Calu3 (cell line): ENCODE data around the gene TANGO6. TPM values are rescaled to one million over a fixed set of nuclear protein-coding genes. Genes with fewer than 3 reads are reported as not detected.

Experiments
- BruUV-seq: library from RNA; stranded (reverse); fragments of 400-500 nt; replicated peaks from 2 replicates; lab custom pipeline; 2021; lab: Mats Ljungman, UMichigan
- CTCF ChIA-PET: fragments of 300-600 bp; sonication (Branson Sonifier 250); formaldehyde crosslinking; loops from one replicate; lab custom pipeline; 2022; ENCODE audit warnings: antibody characterized with exemption; lab: Charles Lee
- DNase-seq: peaks from one replicate; pipeline ENCODE4 v3.0.0; 2022
- H3K27ac Mint-ChIP-seq: one replicate; pipeline ENCODE4 v1.8.0; 2022; ENCODE audit warnings: mixed read lengths; ENCODE audit not compliant: unreplicated experiment
- H3K27me3 Mint-ChIP-seq: one replicate; pipeline ENCODE4 v1.8.0; 2022; ENCODE audit warnings: mixed read lengths; ENCODE audit not compliant: unreplicated experiment
- H3K36me3 Mint-ChIP-seq: one replicate; pipeline ENCODE4 v1.8.0; 2022; ENCODE audit warnings: mild to moderate bottlenecking, moderate library complexity, mixed read lengths; ENCODE audit not compliant: insufficient read depth, unreplicated experiment
- H3K4me1 Mint-ChIP-seq: one replicate; pipeline ENCODE4 v1.8.0; 2022; ENCODE audit warnings: mild to moderate bottlenecking, low read depth, mixed read lengths; ENCODE audit not compliant: unreplicated experiment
- H3K4me3 Mint-ChIP-seq: one replicate; pipeline ENCODE4 v1.8.0; 2022; ENCODE audit warnings: mild to moderate bottlenecking, low read depth, moderate library complexity, mixed read lengths; ENCODE audit not compliant: unreplicated experiment
- H3K9me3 Mint-ChIP-seq: one replicate; pipeline ENCODE4 v1.8.0; 2022; ENCODE audit warnings: low read depth, mixed read lengths; ENCODE audit not compliant: unreplicated experiment
- CTCF ChIP-seq: fragments of 200-600 bp; IDR thresholded peaks from one replicate; pipeline ENCODE4 v1.8.0; 2022; ENCODE audit warnings: antibody characterized with exemption; ENCODE audit not compliant: unreplicated experiment
- intact Hi-C: fragments of 100-400 bp; cut with micrococcal nuclease; formaldehyde crosslinking; loops from one replicate; pipeline ENCODE4 v1.10.0; 2022; ENCODE audit not compliant: unreplicated experiment
- total RNA-seq: library from RNA; stranded (reverse); gene quantifications from 2 replicates; pipeline ENCODE4 v1.2.3, GENCODE V29; 2022

TANGO6 gene
- total RNA-seq, 1 experiment from 2014 or later = 18.0 TPM

- BruUV-seq = no TSS peak
- Mint-ChIP-seq H3K4me3 (no peak overlapping the region), H3K4me1 (no peaks in the 10 kb centered on the region), H3K9me3 (no peaks in the 10 kb centered on the region), H3K27me3 (no peaks in the 10 kb centered on the region), H3K27ac (no peak overlapping the region), H3K36me3 (no peaks in the 10 kb centered on the region)
- CTCF ChIA-PET = interaction anchor here (0.6 kb wide), 1 partner anchor 126 kb away, joined by 4 read pairs; no protein-coding TSS in a partner anchor
- DNase-seq = no peak
- TF ChIP-seq CTCF = no peak
- intact Hi-C loops = loop anchor here (2.0 kb wide), 1 partner anchor 192 kb away; no protein-coding TSS in a partner anchor
These were observed 65.9 kb downstream of the TANGO6 start for GRCh38 chr16:68909099-68909733.

- no TSS peak for BruUV-seq
- Mint-ChIP-seq H3K4me3 (no peak overlapping the region), H3K27me3 (no peaks in the 10 kb centered on the region), H3K9me3 (no peaks in the 10 kb centered on the region), H3K36me3 (no peaks in the 10 kb centered on the region), H3K4me1 (no peaks in the 10 kb centered on the region), H3K27ac (no peak overlapping the region)
- intact Hi-C loops = no loop called here
- DNase-seq = no peak
- CTCF ChIA-PET = interaction anchor here (0.7 kb wide), 1 partner anchor 101 kb away, joined by 4 read pairs; no protein-coding TSS in a partner anchor
- no peak for TF ChIP-seq CTCF
These were observed 66.7 kb downstream of the TANGO6 start for GRCh38 chr16:68910051-68910450.

GRCh38 chr16:68915589-68915988, 72.3 kb downstream of the TANGO6 start:
- BruUV-seq = no TSS peak
- TF ChIP-seq CTCF = no peak
- H3K27me3 Mint-ChIP-seq = no peaks in the 10 kb centered on the region
- no peaks in the 10 kb centered on the region for H3K4me1 Mint-ChIP-seq
- no peak overlapping the region for H3K4me3 Mint-ChIP-seq
- no peaks in the 10 kb centered on the region for H3K36me3 Mint-ChIP-seq
- H3K9me3 Mint-ChIP-seq = no peaks in the 10 kb centered on the region
- CTCF ChIA-PET = interaction anchor here (0.6 to 0.7 kb wide), 2 partner anchors 244 to 253 kb away, joined by 3 to 7 read pairs; no protein-coding TSS in a partner anchor
- intact Hi-C loops = no loop called here
- no peak overlapping the region for H3K27ac Mint-ChIP-seq
- no peak for DNase-seq

GRCh38 chr16:68917541-68917940, 74.2 kb downstream of the TANGO6 start:
- no peak for TF ChIP-seq CTCF
- no peak for DNase-seq
- Mint-ChIP-seq H3K4me3 (no peak overlapping the region), H3K27me3 (no peaks in the 10 kb centered on the region), H3K27ac (no peak overlapping the region), H3K4me1 (peaks cover 15% of the 10 kb centered on the region), H3K9me3 (no peaks in the 10 kb centered on the region), H3K36me3 (peaks cover 8% of the 10 kb centered on the region)
- CTCF ChIA-PET = interaction anchor here (0.5 to 0.7 kb wide), 2 partner anchors 380 to 1476 kb away, joined by 5 to 8 read pairs; no protein-coding TSS in a partner anchor
- intact Hi-C loops = no loop called here
- BruUV-seq = no TSS peak
